ENCODE results near the gene EIF4G3.

DNA sequence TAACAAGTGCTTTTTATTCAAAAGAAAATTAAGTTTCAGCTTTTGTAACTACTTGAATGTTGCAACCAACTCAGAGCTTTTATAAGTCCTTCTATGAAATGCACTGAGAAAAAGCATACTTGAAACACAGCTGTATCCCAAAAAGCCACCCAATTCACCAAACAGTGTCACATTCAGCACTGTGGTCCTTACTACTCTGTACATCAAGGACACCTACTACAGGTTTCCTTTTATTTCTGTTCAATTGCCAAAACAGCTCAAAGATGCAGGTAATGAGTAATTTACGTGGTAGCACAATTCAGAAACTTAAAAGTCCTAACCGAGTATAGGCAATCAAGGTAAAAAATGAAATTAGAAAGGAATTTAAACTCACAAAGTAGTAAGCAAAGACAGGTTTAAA, 2.5 kb downstream of the EIF4G3 start:
- TF ChIP-seq CTCF (IDR thresholded peaks at IDR 0.05): no peak
- TF ChIP-seq POLR2A (IDR thresholded peaks at IDR 0.05): no peak
